HCT116 (cell line): ENCODE data around the gene PRDX3.

ENCODE experiments used
- CTCF ChIP-seq, 3 experiments: fragments of 200-600 bp in 1 of 3; sonication (generic) in 1 of 3; IDR thresholded peaks in 2 of 3; conservative IDR thresholded peaks in 1 of 3; 2 replicates each; pipeline ENCODE4 v1.5.1; 2012 to 2017; ENCODE audit warnings: low read depth in 2 of 3, low read length in 2 of 3, antibody characterized with exemption in 1 of 3, borderline replicate concordance in 1 of 3, control low read depth in 1 of 3, mild to moderate bottlenecking in 1 of 3, mixed read lengths in 1 of 3, mixed run types in 1 of 3, moderate library complexity in 1 of 3; ENCODE audit not compliant: insufficient read depth in 1 of 3
- RAD21 ChIP-seq: IDR thresholded peaks from 2 replicates; pipeline ENCODE4 v1.6.1; 2012; ENCODE audit warnings: low read depth, mild to moderate bottlenecking
- ZFX ChIP-seq: fragments of 450-650 bp; IDR thresholded peaks from 2 replicates; pipeline ENCODE4 v1.6.1; 2017

DNA sequence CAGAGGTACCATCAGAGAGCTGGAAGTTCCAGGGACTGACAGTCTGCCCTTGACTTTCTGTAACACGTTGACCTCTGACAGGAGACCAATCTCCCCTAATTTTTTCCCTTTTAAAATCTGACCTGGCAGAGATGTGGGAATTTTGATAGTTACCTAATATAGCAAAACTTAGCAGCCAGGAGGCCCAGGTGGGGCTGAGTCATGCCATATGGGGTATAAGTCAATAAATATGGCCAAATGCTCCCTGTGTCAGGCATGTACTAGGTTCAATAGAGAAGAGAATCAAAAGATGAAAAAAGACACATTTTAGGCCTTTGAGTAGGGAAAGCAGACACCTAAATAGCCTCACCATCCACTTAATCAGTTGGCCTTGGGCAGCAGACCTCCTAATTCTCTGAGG, 22.6 kb upstream of the PRDX3 start:
- TF ChIP-seq CTCF (IDR thresholded peaks at IDR 0.05 in 2 of 3, conservative IDR thresholded peaks at IDR 0.05 in 1 of 3; ENCODE audit: borderline replicate concordance in 1 of 3, insufficient read depth in 1 of 3, low read depth in 2 of 3, low read length in 2 of 3) (no peak), RAD21 (no peak), ZFX (no peak)
